GM12891 (cell line): ENCODE data around the gene ZNF14.

Source experiments
- PAX5 ChIP-seq: IDR thresholded peaks from 2 replicates; pipeline ENCODE4 v1.6.1; 2011; ENCODE audit warnings: low read length, moderate library complexity, mild to moderate bottlenecking; ENCODE audit not compliant: insufficient read depth, severe bottlenecking
- POLR2A ChIP-seq: IDR thresholded peaks from 2 replicates; pipeline ENCODE4 v1.6.1; 2011; ENCODE audit warnings: low read depth, low read length, control low read depth
- SPI1 ChIP-seq: IDR thresholded peaks from 2 replicates; pipeline ENCODE4 v1.6.1; 2011; ENCODE audit warnings: low read depth, low read length, control low read depth
- TAF1 ChIP-seq: IDR thresholded peaks from 2 replicates; pipeline ENCODE4 v1.6.1; 2011; ENCODE audit warnings: low read depth, low read length, control low read depth

DNA sequence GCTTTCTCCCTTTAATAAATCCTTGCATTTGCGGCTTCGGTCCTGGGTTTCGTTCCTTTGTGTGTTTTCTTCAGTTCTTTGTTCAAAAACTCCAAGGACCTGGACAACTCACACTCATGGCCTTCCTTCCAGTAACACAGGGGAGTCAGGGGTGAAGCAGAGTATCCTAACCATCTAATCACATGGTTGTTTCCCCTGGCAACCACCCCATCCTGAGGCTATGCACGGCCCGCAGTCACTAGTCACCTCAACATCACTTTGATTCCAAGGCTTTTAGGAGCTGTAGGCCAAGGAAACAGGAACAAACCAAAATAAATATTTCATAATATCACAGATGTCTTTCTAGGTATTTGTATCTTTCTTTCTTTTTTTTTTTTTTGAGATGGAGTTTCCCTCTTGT is 35.3 kb downstream of the ZNF14 start:
- TF ChIP-seq POLR2A, result no peak
- no peak for TF ChIP-seq PAX5
- no peak for TF ChIP-seq SPI1
- TF ChIP-seq TAF1, result no peak
